Vagina (tissue), 2 donors: ENCODE results near the gene SPATA21.

Experiments
- POLR2AphosphoS5 ChIP-seq, 2 donors: sonication (generic); formaldehyde crosslinking; IDR thresholded peaks; one replicate each; pipeline ENCODE4 v1.9.0; 2017; ENCODE audit warnings: antibody characterized with exemption in 2 of 2, mild to moderate bottlenecking in 2 of 2, low read depth in 1 of 2; ENCODE audit not compliant: insufficient read depth in 1 of 2
- TF ChIP-seq, protein P1 (sequence below), 3 experiments: fragments of 450-650 bp in 2 of 3; fragments of 200-600 bp in 1 of 3; sonication (generic) in 1 of 3; IDR thresholded peaks; one replicate each; pipeline ENCODE4 v1.5.1; 2017 to 2019; ENCODE audit warnings: antibody characterized with exemption in 3 of 3, mild to moderate bottlenecking in 2 of 3, moderate library complexity in 2 of 3

DNA sequence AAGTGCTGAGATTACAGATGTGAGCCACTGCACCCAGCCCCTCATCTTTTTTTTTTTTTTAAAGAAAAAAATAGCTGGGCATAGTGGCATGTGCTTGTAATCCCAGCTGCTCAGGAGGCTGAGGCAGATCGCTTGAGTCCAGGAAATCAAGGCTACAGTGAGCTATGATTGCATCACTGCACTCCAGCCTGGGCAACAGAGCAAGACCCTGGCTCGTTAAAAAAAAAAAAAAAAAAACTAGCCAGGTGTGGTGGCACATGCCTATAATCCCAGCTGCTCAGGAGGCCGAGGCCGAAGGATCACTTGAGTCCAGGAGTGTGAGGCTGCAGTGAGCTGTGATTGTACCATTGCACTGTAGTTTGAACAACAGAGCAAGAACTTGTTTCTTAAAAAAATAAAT lies 56.4 kb downstream of the SPATA21 start:
- TF ChIP-seq, protein P1, sequence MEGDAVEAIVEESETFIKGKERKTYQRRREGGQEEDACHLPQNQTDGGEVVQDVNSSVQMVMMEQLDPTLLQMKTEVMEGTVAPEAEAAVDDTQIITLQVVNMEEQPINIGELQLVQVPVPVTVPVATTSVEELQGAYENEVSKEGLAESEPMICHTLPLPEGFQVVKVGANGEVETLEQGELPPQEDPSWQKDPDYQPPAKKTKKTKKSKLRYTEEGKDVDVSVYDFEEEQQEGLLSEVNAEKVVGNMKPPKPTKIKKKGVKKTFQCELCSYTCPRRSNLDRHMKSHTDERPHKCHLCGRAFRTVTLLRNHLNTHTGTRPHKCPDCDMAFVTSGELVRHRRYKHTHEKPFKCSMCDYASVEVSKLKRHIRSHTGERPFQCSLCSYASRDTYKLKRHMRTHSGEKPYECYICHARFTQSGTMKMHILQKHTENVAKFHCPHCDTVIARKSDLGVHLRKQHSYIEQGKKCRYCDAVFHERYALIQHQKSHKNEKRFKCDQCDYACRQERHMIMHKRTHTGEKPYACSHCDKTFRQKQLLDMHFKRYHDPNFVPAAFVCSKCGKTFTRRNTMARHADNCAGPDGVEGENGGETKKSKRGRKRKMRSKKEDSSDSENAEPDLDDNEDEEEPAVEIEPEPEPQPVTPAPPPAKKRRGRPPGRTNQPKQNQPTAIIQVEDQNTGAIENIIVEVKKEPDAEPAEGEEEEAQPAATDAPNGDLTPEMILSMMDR (IDR thresholded peaks at IDR 0.05), result no peak
- TF ChIP-seq POLR2AphosphoS5 (IDR thresholded peaks at IDR 0.05; ENCODE audit: insufficient read depth in 1 of 2, low read depth in 1 of 2), result no peak
